GM21717 (cell line): ENCODE measurements around the gene GMPPB.
A peak's percentile ranks its signal among the peaks of the same experiment; 100 is the strongest.
"Not testable (repeated sequence)": the region's sequence is repeated elsewhere in the genome, so short reads cannot be mapped to it uniquely, and the experiment has no call there.

ENCODE experiments used
- ATAC-seq: cut with Tn5 transposase; IDR thresholded peaks from one replicate; pipeline ENCODE4 v1.9.1; 2021; ENCODE audit warnings: mild to moderate bottlenecking, moderate library complexity; ENCODE audit not compliant: unreplicated experiment

GMPPB gene

GRCh38 chr3:49723628-49724551 lies at the start of gene GMPPB:
TSS of gene GMPPB (minus strand) at chr3:49723951. CDS start at chr3:49723726, 225 bp downstream.
- ATAC-seq, result peak; percentile 65

- no peak for ATAC-seq
Measured at GRCh38 chr3:49772703-49773102, 49.0 kb upstream of the GMPPB start.

GRCh38 chr3:49771340-49771938 lies 47.7 kb upstream of the GMPPB start:
- ATAC-seq, result no peak

- ATAC-seq, result no peak
Measured at GRCh38 chr3:49769926-49770325, 46.2 kb upstream of the GMPPB start.

- no peak for ATAC-seq
Measured at GRCh38 chr3:49769286-49769915, 45.6 kb upstream of the GMPPB start.

- ATAC-seq, result no peak
Measured at GRCh38 chr3:49763981-49764380, 40.2 kb upstream of the GMPPB start.

- ATAC-seq, result no peak
Measured at GRCh38 chr3:49761661-49762060, 37.9 kb upstream of the GMPPB start.

- no peak for ATAC-seq
Measured at GRCh38 chr3:49759226-49759625, 35.5 kb upstream of the GMPPB start.

GRCh38 chr3:49757197-49757596 lies 33.4 kb upstream of the GMPPB start:
- ATAC-seq, result no peak

- no peak for ATAC-seq
Measured at GRCh38 chr3:49756036-49756435, 32.3 kb upstream of the GMPPB start.

- ATAC-seq, result no peak
Measured at GRCh38 chr3:49754536-49754935, 30.8 kb upstream of the GMPPB start.

- ATAC-seq, result no peak
Measured at GRCh38 chr3:49751501-49751900, 27.8 kb upstream of the GMPPB start.

GRCh38 chr3:49750056-49750455 lies 26.3 kb upstream of the GMPPB start:
- ATAC-seq, result no peak

GRCh38 chr3:49748874-49749273 lies 25.1 kb upstream of the GMPPB start:
- not testable (repeated sequence) for ATAC-seq

- ATAC-seq, result no peak
Measured at GRCh38 chr3:49747792-49748480, 24.2 kb upstream of the GMPPB start.

GRCh38 chr3:49745986-49746385 lies 22.2 kb upstream of the GMPPB start:
- no peak for ATAC-seq

GRCh38 chr3:49740427-49740826 lies 16.7 kb upstream of the GMPPB start:
- ATAC-seq, result no peak

GRCh38 chr3:49738067-49738713 lies 14.4 kb upstream of the GMPPB start:
- ATAC-seq, result no peak

GRCh38 chr3:49734752-49735151 lies 11.0 kb upstream of the GMPPB start:
- no peak for ATAC-seq

- ATAC-seq, result no peak
Measured at GRCh38 chr3:49733551-49733950, 9.8 kb upstream of the GMPPB start.

- no peak for ATAC-seq
Measured at GRCh38 chr3:49732597-49732996, 8.8 kb upstream of the GMPPB start.
